Endothelial cell of umbilical vein (primary cell): ENCODE data around the gene SEMA3A. TPM values are rescaled to one million over a fixed set of nuclear protein-coding genes. Genes with fewer than 3 reads are reported as not detected.
A peak's percentile ranks its signal among the peaks of the same experiment; 100 is the strongest.

Experiments
- BruUV-seq: library from RNA; stranded (reverse); fragments of 400-500 nt; replicated peaks from 2 replicates; lab custom pipeline; 2021; lab: Mats Ljungman, UMichigan
- CTCF ChIA-PET: fragments of 300-600, 350-600 bp; sonication (Branson Sonifier 250); formaldehyde crosslinking; loops from one replicate; lab custom pipeline; 2021; ENCODE audit warnings: antibody characterized with exemption, inconsistent platforms; lab: Charles Lee
- POLR2A ChIA-PET: fragments of 300-600, 350-600 bp; sonication (Branson Sonifier 250); formaldehyde crosslinking; loops from one replicate; lab custom pipeline; 2021; ENCODE audit warnings: antibody characterized with exemption, inconsistent platforms; lab: Charles Lee
- DNase-seq: peaks from one replicate; pipeline ENCODE4 v3.0.0-alpha.2; 2011; ENCODE audit warnings: low read depth, low spot score
- FAIRE-seq: peaks from 2 replicates; lab custom pipeline; 2011; peaks lifted over from hg19 to GRCh38; lab: Jason Lieb, UNC
- H2AFZ ChIP-seq: 2 replicates; pipeline ENCODE4 v1.6.0; 2012; ENCODE audit warnings: low read depth, low read length, control low read depth, inconsistent platforms
- H3K27ac ChIP-seq: 2 replicates; pipeline ENCODE4 v1.5.1; 2011; ENCODE audit warnings: low read depth, mild to moderate bottlenecking, control low read depth, low read length, moderate library complexity; ENCODE audit not compliant: insufficient read depth
- H3K27me3 ChIP-seq, 2 experiments: 2 replicates each; pipeline versions ENCODE4 v1.6.0 to v1.6.1; 2011; ENCODE audit warnings: low read length in 2 of 2, mixed read lengths in 1 of 2; ENCODE audit not compliant: control insufficient read depth in 2 of 2, insufficient read depth in 2 of 2
- H3K36me3 ChIP-seq, 2 experiments: 2 replicates in 1 of 2; 3 replicates in 1 of 2; pipeline ENCODE4 v1.5.1; 2011; ENCODE audit warnings: low read length in 2 of 2, mild to moderate bottlenecking in 1 of 2, moderate library complexity in 1 of 2; ENCODE audit not compliant: control insufficient read depth in 2 of 2, insufficient read depth in 2 of 2; ENCODE audit errors: extremely low read depth in 1 of 2
- H3K4me1 ChIP-seq: 3 replicates; pipeline ENCODE4 v1.5.1; 2011; ENCODE audit warnings: mild to moderate bottlenecking, low read length; ENCODE audit not compliant: control insufficient read depth, insufficient read depth; ENCODE audit errors: extremely low read depth
- H3K4me2 ChIP-seq: 2 replicates; pipeline ENCODE4 v1.6.1; 2011; ENCODE audit warnings: low read length, control low read depth, mixed read lengths; ENCODE audit not compliant: insufficient read depth
- H3K4me3 ChIP-seq, 3 experiments: fragments of 200-600 bp in 1 of 3; sonication (generic), shearing (Covaris generic) in 1 of 3; replicated peaks in 1 of 3; 2 replicates each; pipeline ENCODE4 v1.5.1; 2011 to 2016; ENCODE audit warnings: control low read depth in 3 of 3, low read length in 3 of 3, mild to moderate bottlenecking in 2 of 3, inconsistent platforms in 1 of 3, low read depth in 1 of 3, moderate library complexity in 1 of 3; ENCODE audit not compliant: insufficient read depth in 1 of 3
- H3K79me2 ChIP-seq: 2 replicates; pipeline ENCODE4 v1.6.0; 2012; ENCODE audit warnings: low read length, inconsistent platforms; ENCODE audit not compliant: control insufficient read depth, insufficient read depth
- H3K9ac ChIP-seq: replicated peaks from 2 replicates; pipeline ENCODE3; 2011; ENCODE audit warnings: low read length, control low read depth; ENCODE audit not compliant: insufficient read depth; ENCODE audit errors: extremely low read depth
- H3K9me1 ChIP-seq: replicated peaks from 3 replicates; pipeline ENCODE4 v1.6.0; 2011; ENCODE audit warnings: mild to moderate bottlenecking, low read length; ENCODE audit not compliant: control insufficient read depth, insufficient read depth; ENCODE audit errors: extremely low read depth
- H3K9me3 ChIP-seq: replicated peaks from 2 replicates; pipeline ENCODE4 v1.5.1; 2012; ENCODE audit warnings: low read length, inconsistent platforms; ENCODE audit not compliant: control insufficient read depth, insufficient read depth
- H4K20me1 ChIP-seq: replicated peaks from 2 replicates; pipeline ENCODE3; 2011; ENCODE audit warnings: mild to moderate bottlenecking, low read length; ENCODE audit not compliant: control insufficient read depth, insufficient read depth; ENCODE audit errors: extremely low read depth
- CTCF ChIP-seq, 2 donors: IDR thresholded peaks; 1 replicate in 1 of 2; 2 replicates in 1 of 2; pipeline ENCODE4 v1.5.1; 2011; ENCODE audit warnings: low read length in 2 of 2, mild to moderate bottlenecking in 2 of 2, moderate library complexity in 2 of 2, control low read depth in 1 of 2, inconsistent platforms in 1 of 2, low read depth in 1 of 2; ENCODE audit not compliant: insufficient read depth in 1 of 2; ENCODE audit errors: extremely low read depth in 1 of 2
- EZH2 ChIP-seq: IDR thresholded peaks from 2 replicates; pipeline ENCODE4 v1.6.1; 2012; ENCODE audit warnings: borderline replicate concordance, low read depth, mild to moderate bottlenecking, moderate library complexity, low read length, inconsistent platforms; ENCODE audit not compliant: severe bottlenecking
- FOS ChIP-seq: IDR thresholded peaks from 2 replicates; pipeline ENCODE4 v1.6.1; 2011; ENCODE audit warnings: mild to moderate bottlenecking, low read length, moderate library complexity, borderline replicate concordance; ENCODE audit not compliant: insufficient read depth
- GATA2 ChIP-seq: IDR thresholded peaks from 2 replicates; pipeline ENCODE4 v1.7.0; 2011; ENCODE audit warnings: low read depth, mild to moderate bottlenecking, moderate library complexity, mixed read lengths, low read length; ENCODE audit not compliant: insufficient read length, insufficient read depth
- JUN ChIP-seq: IDR thresholded peaks from 2 replicates; pipeline ENCODE4 v1.6.1; 2011; ENCODE audit warnings: borderline replicate concordance, low read depth; ENCODE audit not compliant: insufficient read length, insufficient read depth
- MAX ChIP-seq: IDR thresholded peaks from 2 replicates; pipeline ENCODE4 v1.6.1; 2011; ENCODE audit not compliant: insufficient read depth, insufficient read length
- MYC ChIP-seq: IDR thresholded peaks from one replicate; pipeline ENCODE4 v1.6.1; 2011; ENCODE audit warnings: mild to moderate bottlenecking, low read depth, low read length
- POLR2A ChIP-seq: IDR thresholded peaks from 2 replicates; pipeline ENCODE4 v1.6.1; 2012; ENCODE audit warnings: low read depth, mild to moderate bottlenecking, control low read depth, low read length
- POLR2AphosphoS5 ChIP-seq: IDR thresholded peaks from 2 replicates; pipeline ENCODE4 v1.6.1; 2012; ENCODE audit warnings: low read depth, mild to moderate bottlenecking, control low read depth, low read length, moderate library complexity; ENCODE audit not compliant: insufficient read depth
- dilution Hi-C: fragments of 300-500 bp; cut with MboI; formaldehyde crosslinking; loops from one replicate; pipeline ENCODE4 v1.15.0; 2019; ENCODE audit warnings: low sequenced_read_pairs; ENCODE audit not compliant: extremely low pct_ligation_motif_present
- intact Hi-C: fragments of 100-400 bp; cut with micrococcal nuclease; formaldehyde crosslinking; loops from one replicate; pipeline ENCODE4 v1.10.0; 2022
- polyA plus RNA-seq, 4 experiments: library from polyadenylated mRNA; depleted of rRNA in 3 of 4; stranded (reverse) in 3 of 4; unstranded in 1 of 4; fragments of >200 nt; gene quantifications; 2 replicates each; pipeline versions ENCODE4 v1.2.1 to v1.2.3, GENCODE V29; 2011 to 2012; ENCODE audit warnings: missing spikeins in 1 of 4
- total RNA-seq: library from RNA; stranded (reverse); gene quantifications from 2 replicates; pipeline ENCODE4 v1.2.3, GENCODE V29; 2021

The SEMA3A gene
- total and polyA plus RNA-seq, 2 donors (not counting 3 experiments of a cell fraction or from before 2014, with no cell fraction given): 0.68 to 1.2 TPM

GRCh38 chr7:83970081-83970480, 224.5 kb downstream of the SEMA3A start:
- Histone ChIP-seq H3K4me3 (no peak overlapping the region), H2AFZ (no peak overlapping the region), H3K79me2 (no peaks in the 10 kb centered on the region), H4K20me1 (no peaks in the 10 kb centered on the region), H3K4me2 (no peak overlapping the region), H3K9me3 (no peaks in the 10 kb centered on the region), H3K27ac (no peak overlapping the region), H3K9me1 (no peaks in the 10 kb centered on the region), H3K4me1 (no peaks in the 10 kb centered on the region), H3K36me3 (no peaks in the 10 kb centered on the region), H3K27me3 (no peaks in the 10 kb centered on the region), H3K9ac (no peak overlapping the region)
- no peak for FAIRE-seq
- dilution Hi-C loops: no loop called here
- CTCF ChIA-PET: interaction anchor here (0.7 to 1.8 kb wide), 4 partner anchors 13 to 1054 kb away, joined by 3 to 6 read pairs (median 4); no protein-coding TSS in a partner anchor
- POLR2A ChIA-PET: no interaction called here
- DNase-seq: peak; percentile 53
- intact Hi-C loops: loop anchor here (10.0 kb wide), 1 partner anchor 1495 kb away; no protein-coding TSS in a partner anchor
- BruUV-seq: no TSS peak
- TF ChIP-seq POLR2AphosphoS5 (no peak), JUN (no peak), GATA2 (no peak), MAX (no peak), MYC (no peak), FOS (no peak), EZH2 (no peak), CTCF (IDR thresholded peaks at IDR 0.05; ENCODE audit: extremely low read depth in 1 of 2, insufficient read depth in 1 of 2, low read depth in 1 of 2, low read length in 2 of 2) (no peak), POLR2A (no peak)
